Measurements from ENCODE around the gene NT5C3B.
A peak's percentile ranks its signal among the peaks of the same experiment; 100 is the strongest.

NT5C3B gene

DNA sequence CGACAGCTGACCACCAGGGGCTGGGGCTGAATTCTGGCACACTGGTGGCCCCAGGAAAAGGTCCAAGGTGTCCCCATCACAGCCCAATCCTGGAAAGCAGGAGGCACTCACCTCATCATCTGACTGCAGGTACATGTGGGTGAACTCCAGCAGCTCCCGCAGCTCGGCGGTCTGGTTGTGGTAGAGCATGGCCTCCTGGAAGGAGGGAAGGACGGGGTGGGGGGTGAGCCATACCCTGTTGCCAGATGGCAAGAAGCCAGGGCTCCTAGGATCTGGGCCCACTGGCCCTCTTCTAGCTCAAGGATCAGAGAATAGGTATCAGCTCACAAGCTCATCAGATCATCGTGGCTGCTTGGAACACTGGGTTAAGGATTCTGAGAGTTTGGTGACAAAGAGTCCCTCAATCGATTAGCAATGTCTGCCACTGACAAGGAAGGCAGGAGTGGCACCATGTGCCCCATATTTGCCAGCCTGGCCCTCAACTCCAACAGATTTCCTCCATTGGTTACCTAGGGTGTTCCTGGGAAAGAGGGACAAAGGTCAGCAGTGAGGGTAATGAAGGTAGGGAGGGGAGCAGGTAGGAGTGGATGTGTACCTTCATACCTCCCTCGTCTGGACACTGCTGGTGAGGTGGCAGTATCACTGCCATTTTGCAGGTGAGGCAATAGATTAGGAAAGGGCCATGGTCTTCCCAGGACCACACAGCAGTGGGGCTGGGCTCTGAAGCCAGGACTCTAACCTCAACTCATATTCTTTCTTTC is 29.2 kb downstream of the NT5C3B start:
- DNase-seq = no peak

DNA sequence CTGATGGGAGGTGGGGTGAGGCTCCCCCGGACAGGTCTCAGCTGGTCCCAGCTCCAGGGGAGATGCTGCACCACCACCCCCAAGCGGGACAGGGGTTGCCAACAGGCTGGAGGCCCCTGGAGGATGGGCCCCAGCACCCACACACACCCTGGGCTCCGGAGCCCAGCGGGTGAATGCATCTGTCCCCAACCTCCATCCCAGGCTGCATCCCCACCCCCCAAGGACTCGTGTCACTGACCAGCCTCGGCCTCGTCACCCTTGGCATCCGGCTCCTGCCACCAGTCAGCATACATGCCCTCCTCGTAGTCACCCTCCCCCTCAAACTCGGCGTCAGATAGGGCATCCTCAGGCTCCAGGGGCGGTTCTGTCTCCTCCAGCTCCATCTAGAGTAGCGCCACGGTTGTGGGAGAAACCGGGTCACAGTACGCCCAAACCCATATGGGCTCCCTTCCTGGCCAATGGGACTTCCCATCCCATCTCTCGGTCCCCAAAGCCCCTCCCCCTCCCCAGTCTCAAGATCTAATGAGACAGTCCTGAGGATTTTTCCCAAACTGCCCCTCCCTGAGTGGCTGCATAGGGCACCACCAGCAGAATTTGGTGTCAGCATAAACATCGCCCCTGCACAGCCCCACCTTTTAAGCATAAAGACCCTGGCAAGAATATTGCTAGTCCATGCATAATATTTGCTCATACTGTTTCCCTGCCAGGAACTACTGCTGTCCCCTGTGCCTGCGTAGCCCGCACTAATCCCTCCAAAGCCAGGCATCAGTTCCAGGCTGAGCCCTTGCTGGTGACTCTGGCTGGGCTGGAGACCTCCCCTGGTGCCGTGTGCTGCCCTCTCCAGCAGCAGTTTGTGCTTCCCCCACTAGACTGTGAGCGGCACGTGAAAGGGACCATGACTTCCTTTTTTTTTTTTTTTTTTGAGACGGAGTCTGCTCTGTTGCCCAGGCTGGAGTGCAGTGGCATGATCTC is 32.7 kb downstream of the NT5C3B start:
- DNase-seq = peak; percentile 66

DNA sequence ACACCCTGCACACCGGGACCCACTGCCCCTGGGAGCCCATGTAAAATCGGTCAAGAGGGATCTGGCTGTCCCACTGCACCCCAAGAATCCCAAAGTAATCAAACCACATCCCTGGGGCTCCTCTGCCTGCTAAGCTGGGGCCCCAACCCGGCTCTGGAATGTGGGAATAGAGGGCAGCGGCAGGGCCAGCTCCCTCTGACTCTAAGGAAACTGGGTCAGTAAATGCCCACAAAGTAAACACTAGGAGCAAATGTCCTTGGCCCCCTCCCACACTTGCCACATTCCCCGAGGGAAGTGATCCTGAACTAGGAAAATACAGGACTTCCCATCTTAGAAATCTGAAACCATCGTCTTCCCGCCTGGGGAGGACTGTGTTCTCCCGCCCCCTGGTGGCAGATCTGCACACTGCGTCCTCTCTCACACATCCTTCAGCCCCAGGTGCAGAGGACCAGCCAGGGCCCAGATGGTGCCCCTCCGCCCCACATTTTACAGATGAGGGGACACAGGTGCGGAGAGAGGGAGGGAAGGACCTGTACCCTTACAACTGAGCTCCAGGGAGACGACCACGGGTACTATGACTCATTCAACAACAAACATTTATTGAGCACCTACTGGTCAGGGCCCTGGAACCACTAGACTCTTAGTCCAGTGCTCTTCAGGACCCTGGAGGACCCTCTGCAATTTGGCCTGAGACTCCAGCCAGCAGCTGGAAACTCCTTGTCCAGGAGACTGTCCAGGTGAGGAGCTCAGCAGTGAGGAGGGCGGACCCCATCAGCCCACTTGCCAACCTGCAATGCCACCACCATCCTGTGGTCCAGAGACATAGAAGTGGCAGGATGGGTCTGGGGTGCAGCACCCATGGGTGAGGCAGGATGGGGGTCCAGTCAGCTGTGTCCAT is 34.4 kb downstream of the NT5C3B start:
- DNase-seq = peak; percentile 78

DNA sequence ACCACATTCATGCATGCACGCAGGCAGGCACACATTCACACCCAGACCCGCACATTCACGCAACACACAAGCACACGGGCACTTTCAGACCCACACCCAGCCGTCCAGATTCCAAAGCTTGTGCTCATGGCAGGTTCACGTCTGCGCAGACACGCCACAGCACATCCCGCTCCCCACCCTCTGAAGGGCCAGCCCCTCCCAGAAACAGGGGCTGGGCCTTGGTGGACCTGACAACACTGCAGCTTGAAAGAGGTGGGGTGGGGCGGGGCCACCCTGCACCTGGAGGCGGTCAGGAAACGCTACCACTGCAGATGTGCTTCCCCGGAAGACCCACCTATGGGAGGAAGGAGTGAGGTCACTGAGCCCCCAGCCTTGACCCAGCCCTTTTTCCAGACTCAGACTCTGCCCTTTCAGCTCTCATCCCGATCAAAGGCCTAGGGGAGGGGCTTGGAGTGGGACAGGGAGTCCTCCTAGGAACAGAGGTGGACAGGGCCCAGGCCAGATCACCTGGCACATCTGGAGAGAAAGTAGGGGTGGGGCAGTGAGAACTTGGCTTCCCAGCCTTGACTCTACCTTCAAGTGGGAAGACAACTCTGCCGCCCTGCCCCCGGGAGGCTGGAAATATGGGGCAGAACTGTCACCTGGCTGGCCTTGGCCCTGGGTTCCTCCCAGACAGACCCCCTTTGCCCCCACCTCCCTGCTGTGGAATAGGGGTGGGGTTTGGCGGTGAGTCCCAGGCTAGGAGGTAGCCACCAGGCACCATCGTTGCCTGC is 35.2 kb downstream of the NT5C3B start:
- DNase-seq = no peak

DNA sequence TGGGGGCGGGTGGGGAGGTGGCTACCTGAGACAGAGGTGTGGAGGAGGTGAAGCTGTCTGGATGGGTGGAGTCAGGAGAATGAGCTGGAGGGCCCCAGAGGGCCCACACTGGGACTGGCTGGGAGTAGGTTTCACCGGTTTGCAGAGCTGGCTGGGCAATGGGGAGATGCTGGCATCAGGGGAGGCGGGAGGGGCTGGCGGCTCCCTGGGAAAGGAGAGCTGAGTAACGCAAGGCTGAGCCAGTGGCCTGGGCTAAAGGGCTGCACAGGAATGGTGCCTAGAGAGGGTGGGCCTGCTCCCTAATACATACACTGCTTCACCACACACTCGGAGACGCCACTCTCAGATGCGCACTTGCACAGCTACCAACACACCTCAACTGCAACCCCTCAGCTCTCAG is 36.7 kb downstream of the NT5C3B start:
- no peak for DNase-seq

DNA sequence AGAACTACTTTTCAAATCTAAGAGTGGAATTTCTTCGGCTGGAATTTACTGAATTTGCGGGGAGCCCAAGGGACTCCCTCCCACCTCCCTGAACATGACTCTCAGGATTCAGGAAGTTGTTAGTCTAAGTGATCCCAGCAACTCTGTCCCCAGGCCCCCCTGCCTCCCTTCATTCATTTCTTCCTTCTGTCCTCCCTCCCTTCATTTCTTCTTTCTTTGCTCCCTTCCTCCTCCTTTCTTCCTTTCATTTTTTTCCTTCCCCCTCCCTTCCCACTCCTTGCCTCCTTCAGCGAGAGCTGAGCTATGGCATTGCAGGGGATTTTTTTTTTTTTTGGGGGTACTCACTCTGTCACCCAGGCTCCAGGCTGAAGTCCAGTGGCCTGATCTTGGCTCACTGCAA is 38.7 kb downstream of the NT5C3B start:
- no peak for DNase-seq

DNA sequence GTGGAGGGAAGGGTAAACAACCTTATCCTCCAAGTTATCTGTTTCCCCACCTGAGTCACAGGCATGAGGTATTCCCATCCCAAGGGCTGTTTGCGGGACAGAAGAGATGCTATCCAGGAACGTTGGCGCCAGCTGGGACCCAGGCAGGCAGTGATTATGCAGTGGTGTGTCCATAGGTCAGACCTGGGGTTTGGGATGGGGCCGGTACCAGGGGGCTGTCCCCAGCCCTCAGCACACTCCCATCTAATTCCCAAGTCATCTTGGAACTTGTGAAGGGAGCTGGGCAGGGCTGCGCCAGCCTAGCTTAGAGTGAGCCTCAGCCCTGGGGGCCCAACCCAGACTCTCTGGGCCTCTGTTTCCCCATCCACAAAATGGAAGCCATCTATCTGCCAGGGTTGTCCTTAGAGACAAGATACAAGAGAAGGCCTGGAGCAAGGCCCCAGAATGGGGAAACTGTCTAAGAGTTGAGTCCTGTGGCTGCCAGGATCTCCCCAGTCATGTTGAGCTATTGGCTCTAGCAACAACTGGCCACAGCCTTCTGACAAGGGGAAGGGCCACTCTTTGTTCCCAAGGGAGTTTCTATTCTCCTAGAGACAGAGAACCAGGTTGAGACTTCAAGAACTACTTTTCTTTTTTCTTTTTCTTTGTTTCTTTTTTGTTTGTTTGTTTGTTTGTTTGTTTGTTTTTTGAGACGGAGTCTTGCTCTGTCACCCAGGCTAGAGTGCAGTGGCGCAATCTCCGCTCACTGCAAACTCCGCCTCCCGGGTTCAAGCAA is 39.7 kb downstream of the NT5C3B start:
- DNase-seq = peak; percentile 16

DNA sequence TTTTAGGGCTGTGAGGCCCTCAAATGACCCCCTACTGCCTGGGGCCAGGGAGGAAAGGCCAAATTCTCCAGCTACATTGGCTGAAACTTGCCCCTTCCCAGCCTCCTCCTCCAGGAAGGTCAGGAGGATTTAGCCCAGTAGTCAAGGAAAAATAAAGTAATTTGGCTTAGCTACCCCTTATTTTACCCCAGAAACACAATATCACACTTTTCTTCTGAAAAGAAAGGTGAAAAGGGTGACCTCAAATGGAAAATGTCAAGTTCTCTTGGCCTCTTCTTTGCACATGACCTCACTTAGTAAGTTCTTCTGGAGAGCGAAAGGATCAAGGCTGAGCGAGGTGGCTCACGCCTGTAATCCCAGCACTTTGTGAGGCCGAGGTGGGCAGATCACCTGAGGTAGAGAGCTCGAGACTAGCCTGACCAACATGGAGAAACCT is 41.5 kb downstream of the NT5C3B start:
- DNase-seq = no peak

DNA sequence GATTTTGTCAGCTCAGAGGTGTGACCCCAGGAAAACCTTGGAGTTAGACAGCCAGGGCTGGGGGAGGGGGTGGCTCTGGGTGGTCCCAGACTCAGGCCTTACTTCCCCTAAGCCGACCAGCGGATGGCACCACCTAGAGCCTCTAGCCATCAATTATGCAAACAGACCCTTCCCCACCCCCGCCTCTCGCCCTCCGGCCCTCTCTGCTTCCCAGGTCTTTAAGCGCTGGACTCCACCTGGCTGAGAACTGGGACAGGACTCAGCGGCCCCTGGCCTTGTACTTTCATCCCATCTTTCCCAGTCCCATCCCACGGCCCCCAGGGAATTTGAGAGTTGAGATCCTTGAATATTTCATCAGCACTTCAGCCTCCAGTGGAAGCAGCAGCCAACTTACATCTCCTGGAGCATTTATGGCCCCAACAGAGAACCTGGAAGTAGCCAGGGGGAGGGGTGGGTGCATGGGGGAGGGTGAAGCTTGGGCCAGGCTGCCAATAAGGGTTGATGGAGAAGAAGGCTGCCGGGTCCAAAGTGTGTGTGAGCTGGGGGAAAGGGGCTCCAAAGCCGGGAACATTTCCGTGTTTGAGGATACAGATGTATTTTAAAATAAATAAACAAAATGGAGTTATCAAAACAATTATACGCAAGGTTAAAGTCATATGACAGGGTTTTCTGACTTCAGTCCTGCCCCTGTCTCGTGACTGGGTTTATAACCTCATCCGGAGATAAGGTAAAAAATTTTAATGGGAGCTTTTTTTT is 42.1 kb downstream of the NT5C3B start:
- DNase-seq = peak; percentile 66

DNA sequence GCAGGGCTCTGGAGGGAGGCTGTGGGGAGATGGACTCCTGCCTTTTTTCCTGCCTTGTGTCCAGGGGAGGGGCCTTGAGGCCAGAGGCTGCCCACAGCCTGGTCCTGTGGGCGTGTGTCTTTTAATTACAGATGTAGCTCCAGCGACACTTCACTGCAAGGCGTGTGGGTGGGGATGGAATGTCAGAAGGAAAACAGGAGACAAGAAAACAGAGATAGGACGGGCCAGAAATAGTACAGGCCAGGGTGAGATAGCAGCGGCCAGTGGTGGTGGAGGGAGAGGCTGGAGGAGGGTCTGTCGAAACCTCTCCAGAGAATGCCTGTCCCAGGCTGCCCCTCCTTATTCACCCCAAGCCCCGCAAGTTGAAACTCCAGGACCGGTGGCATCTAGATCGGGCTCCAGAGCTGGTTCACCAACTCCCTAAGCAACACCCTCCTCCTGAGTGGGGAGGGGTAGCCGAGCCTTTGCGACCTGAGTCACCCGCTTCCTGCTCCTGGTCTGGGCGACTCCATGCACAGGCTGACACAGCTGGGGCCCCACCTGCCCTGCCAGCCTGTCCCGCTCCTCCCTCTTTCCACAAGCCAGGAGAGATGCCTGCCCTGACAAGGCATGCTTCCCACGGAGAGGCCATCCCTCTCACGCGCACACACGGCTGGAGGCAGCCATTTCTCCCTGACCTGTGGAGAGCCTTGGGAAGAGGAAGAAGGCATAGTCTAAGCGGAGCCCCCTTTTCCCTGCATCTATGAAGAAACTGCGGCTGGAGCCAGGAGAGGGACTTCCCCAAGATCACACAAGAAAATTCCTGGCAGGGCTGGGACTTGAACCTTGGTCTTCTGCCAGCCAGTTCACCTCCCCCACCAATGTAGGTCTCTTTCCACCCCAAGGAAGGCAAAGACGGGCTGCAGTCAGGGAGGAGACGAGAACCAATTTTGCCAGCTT is 42.9 kb downstream of the NT5C3B start:
- peak; percentile 71 for DNase-seq

DNA sequence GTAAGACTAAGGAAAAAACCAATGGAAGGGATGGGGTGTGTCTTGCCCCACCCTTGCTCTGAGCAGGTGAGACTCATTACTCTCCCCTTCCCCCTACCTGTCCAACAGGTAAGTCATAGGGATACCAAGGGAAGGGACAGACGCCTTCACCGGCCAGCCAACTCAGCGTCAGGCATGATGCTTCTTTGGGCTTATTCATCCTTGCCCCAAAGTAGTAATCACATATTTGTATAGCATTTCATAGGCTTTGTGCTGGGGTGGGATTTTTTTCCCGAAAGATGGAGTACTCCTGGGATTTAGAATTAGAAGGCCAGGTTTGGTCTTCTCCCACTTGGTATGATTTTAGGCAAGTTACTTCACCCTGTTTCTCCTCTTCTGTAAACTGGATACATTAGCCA is 49.0 kb downstream of the NT5C3B start:
- no peak for DNase-seq

DNA sequence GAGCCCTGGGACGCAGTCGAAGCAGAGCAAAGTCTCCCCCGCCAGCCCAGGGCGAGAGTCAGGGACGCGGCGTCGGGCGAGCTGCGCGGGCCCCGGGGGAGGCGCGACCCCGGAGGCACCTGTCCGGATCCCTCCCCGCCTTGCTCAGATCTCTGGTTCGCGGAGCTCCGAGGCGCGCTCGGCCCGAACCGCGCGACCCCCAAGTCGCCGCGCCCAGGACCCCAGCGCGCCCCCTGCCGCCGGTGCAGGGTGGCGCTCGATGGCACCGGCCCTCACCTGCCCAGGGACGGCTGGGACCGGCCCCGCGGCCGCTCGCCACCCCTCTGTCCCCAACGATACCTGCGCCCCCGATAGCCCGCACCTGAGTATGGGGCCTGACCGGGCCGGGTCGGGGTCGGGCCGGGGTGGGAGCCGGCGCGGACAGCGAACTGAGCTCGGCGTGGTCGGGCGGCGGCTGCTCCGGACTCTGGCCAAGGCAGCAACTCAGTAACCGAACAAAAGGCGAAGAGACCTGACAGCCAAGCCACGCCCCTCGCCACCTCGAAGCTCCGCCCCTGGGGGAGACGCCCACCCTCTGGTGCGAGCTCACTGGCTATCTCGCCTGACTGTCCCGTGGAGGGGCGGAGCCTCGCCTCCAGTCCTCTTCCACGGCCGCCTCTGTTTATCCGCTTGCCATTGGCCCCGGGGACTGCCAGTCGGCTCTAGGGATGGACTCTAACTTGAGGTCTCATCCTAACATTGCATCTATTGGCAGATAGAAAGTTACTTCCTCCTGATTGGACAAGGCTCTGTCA is 49.6 kb downstream of the NT5C3B start, which contains the start of gene JUP:
Gene JUP, minus strand, starts transcription at position 485 of the 794 bp plus-strand sequence. CDS start 14,857 bp downstream, outside the sequence.
- DNase-seq = peak; percentile 99

DNA sequence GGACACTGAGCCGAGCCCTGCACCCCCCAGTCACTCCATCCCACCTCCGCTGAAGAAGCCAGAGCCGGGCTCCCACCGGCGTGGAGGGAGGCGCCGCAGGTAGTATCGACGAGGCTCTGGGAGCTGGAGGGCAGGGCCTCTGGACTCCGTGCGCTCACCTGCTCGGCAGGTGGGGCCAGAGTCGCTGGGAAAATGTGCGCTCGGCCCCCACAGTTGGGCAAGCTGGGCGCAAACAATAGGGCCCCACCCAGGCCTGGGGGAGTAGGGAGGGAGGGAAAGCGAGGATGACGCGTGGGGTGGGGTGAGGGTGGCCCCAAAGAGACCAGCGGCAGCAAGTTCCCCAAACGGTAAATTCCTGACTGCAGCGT is 50.2 kb downstream of the NT5C3B start:
- no peak for DNase-seq

DNA sequence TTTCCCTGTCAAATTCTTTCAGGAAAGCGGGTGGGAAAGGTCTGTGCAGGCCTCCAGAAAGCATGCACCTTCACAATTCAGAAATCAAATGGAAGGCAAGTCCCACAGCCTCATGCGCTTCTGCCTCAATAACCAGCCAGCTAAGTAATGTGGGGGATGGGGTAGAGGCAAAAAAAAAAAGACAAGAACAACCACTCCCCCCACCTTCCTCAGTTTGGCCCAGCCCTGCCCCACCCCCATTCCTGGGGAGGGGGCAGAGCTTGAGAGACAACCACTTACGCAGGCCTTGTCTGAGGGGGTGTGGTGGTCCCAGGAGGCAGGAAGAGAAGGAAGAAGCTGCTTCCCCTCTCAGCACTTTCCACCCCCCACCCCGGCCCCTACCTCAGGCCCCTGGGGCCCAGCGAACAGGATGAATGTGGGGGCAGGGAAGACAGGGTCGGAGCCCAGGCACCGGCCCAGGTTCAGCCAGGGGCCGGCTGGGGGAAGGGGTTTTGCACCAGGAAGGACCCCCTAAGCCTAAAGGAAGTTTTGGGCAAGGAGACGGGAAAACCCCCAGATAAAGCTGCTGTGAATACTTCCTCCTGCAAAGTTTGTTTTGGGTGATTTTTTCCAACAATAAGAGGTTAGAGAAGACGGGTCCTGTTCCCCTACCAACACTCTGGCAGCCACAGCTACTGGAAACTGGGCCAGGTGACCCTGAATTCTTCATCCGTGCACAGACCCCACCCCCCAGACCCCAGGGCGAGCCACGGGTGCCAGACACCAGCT is 50.8 kb downstream of the NT5C3B start:
- peak; percentile 82 for DNase-seq

DNA sequence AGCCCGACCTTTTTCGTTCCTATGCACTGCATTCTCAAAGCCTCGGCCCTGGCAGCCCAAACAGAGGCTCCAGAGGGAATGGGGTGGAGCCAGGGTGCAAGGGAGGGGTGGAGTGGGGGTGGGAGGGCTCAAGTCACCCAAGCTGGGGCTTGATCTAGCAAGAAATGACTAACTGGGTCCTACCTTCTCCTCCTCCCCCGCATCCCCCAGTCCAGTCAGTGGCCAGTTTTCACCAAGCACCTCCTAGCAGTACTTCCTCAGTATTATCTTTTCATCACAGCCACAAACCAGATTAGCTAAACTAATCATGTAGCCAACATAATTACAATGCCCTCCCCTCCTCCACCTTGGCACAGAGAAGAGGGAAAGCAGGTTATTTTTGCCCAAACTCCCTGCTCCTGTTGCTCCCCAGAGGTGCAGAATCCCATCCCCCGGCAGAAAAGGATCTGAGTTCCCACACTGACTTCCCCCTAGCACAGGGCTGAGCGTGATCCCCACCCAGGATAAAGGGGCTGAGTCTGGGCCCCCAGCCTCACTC is 51.8 kb downstream of the NT5C3B start:
- peak; percentile 95 for DNase-seq

DNA sequence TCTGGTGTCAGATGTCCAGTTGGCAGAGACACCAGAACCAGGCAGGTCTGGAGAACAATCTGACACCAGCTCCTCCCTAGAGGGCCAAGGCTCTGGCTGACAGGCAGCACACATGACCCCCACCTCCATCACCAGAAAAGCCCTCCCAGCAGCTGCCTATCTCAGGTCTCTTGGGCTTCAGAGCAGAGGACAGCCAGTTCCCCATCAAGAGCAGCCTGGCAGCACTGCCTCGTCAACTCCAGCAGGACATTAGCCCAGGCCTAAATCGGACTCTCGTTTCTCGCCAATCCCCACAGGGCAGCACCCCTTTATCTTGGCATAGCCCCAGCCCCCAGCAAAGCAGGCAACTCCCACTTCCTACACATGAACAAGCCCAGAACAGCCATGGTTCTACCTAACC is 53.9 kb downstream of the NT5C3B start:
- DNase-seq = no peak

DNA sequence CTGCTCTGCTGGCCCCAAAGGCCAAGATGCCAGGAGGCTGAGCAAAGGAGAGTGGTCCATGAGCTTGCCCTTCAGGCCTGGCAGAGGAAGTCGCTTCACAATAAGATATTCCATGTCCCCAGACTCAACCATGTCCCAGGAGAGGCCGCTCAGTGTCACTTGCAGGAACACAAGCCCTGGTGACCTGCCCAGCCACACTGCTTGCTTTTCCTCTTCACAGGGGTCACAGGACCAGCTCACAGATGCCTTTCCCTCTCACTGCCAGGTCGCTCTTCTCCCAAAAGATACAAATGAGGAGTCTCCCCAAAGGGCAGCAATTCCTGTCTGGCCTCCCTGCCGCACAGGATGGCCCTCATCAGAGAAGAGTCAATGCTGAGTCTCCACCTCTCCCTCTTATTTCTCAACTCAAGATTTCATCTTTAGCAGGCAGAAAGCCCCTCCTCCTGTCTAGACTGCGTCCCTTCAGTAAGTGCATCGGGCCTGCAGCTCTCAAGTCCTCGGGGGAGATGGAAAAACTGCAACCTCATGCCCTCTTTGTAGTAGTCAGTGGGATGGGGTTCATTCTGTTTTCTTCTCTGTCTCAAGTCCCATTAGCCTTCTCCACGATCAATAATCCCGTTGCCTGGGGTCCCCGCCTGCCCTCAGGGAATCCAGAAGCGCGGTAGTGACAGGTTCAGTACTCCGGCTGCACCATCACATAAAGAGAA is 54.5 kb downstream of the NT5C3B start:
- peak; percentile 8 for DNase-seq
